Dedifferentiated amniotic fluid mesenchymal stem cell (primary cell): ENCODE data around the gene NPPB.

Experiments
- DNase-seq: peaks from one replicate; pipeline ENCODE4 v3.0.0-alpha.2; 2016; ENCODE audit errors: extremely low spot score

The NPPB gene

DNA sequence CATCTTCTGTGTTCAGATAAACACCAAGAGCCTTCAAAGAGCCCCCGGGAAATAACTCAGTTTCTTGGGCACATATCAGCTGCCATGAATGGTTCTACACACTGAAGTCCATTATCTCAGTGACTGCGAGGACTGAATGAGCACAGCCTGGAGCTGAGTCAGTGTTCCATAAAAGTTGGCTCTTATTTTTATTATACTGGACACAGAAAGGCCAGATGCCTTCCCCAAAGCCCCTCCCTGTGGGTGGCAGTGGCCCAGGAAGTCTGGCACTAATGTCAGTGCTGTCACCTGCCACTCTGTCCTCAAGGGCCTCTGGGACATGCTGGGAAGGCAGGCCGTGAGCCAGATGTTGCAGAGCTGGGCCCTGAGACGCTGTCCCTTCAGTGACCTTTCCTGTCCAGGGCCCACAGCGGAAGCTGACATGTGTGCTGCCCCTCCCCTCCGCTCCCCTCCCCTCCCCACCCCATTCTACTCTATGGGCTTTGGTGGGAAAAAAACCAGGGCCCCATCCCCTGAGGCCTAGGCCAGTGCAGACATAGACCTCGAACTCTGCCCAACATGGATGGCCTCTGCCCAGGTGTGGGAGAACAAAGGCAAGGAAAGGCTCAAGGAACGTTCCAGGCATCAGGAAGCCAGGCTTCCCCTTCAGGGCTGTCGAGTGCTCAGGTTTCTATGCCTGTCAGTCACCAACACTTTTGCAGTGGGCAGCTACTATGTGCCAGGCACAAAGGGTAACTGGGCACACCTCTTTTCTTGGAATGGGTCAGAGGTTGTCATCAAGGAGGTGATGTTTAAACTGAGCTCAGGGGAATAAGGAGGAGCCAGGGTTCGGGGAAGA, 22.4 kb upstream of the NPPB start:
- no peak for DNase-seq

DNA sequence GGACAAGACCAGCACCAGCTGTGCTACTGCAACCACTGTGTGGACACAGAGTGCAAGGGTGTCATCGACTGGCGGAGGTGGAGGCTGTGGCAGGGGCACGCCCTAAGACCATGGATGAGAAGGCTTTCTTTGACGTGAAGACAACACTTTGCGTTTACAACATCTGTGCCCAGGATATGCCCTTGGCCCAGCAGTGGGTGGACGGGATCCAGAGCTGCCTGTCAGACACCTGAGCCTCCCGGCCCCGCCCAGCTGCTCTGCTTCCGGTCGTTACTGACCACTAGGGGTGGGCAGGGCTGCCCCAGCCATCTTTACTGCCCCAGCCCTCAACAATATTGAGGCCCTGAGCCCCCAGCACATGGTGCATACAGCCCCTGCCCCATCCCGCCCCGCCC, 21.4 kb upstream of the NPPB start:
- DNase-seq = no peak

DNA sequence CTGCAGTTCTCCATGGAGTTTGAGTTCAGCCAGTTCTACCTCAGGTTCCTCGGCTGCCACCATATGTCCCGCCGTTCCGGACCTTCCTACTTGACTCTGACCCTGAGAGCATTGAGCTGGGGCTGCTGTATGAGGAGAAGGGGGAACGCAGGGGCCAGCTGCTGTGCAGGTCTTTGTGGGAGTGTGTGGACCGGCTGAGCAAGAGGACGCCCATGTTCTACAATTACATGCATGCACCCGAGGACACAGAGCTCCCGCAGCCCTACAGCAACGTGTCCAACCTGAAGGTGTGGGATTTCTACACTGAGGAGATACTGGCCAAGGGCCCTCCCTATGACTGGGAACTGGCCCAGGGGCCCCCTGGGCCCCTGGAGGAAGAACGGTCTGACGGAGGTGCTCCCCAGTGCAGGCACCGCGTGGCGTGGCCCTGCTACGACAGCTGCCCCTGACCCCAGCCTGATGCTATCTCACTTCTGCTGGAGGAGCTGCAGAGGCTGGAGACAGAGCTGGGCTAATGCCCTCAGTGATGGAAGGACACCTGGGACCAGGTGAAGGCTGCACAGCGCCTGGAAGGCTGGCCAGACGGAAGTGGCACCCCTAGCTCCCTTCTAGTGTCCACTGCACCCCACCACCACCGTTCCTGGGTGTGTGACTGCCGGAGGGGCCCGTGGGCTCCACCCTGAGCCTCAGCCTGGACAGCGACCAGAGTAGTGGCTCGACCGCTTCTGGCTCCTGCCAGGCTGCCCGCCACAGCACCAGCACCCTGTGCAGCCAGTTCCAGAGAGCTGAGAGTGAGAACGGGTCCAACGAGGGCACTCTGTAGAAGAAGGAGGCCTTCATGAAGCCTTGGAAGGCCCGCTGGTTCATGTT, 20.8 kb upstream of the NPPB start:
- no peak for DNase-seq

DNA sequence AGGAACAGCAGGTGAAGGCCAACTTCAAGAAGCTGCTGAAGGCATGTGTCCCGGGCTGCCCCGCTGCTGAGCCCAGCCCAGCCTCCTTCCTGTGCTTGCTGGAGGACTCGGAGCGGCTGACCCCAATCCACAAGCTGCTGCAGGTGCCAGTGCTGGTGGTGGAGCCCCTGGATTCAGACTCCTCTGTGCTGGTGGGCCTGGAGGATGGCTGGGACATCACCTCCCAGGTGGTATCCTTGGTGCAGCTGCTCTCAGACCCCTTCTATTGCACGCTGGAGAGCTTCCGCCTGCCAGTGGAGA, 20.1 kb upstream of the NPPB start:
- no peak for DNase-seq

DNA sequence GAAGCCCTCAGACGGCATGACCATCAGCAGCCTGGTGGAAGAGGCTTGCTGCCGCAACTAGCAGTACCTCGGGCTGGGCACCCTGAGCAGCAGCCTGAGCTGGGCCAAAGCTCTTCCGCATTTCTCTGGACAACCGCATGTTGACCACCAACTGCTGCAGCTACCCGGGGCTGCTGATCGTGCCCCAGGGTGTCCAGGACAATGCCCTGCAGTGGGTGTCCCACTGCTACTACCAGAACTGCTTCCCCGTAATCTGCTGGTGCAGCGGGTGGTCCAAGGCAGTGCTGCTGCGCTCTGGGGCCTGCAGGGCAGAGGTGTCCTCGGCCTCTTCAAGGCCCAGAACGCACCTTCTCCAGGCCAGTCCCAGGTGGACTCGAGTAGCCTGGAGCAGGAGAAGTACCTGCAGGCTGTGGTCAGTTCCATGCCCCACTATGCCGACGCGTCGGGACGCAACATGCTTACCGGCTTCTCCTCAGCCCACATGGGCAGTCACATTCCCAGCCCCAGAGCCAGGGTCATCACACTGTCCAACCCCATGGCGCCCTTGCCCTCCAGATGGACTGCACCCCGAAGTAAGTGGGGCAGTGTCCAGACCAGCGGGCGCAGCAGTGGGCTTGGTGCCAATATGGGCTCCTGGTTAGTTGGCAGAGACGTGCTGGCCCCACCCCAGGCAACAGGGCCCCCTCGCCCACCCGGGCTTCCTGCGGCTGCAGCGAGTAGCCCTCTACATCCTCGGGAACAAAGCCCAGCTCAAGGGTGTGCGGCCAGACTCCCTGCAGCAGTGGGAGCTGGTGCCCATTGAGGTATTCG, 19.5 kb upstream of the NPPB start:
- DNase-seq = no peak

DNA sequence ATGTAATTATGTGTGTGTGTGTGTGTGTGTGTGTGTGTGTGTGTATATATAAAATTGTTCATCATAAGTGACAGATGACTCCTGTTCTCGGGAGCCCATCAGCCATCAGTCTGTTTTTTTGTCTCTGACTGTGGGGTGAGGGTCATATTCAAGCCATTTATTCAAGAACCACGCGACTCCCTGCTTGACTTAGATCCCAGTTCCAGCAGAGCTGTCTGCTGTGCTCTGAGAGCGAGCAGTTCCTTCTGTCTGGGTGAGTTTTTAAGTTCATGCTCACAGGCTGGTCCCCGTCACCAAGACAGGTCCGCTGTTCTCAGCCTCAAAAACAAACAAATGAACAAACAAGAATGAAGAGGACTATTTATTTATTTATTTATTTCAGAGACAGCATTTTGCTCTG, 18.3 kb upstream of the NPPB start:
- DNase-seq = no peak

DNA sequence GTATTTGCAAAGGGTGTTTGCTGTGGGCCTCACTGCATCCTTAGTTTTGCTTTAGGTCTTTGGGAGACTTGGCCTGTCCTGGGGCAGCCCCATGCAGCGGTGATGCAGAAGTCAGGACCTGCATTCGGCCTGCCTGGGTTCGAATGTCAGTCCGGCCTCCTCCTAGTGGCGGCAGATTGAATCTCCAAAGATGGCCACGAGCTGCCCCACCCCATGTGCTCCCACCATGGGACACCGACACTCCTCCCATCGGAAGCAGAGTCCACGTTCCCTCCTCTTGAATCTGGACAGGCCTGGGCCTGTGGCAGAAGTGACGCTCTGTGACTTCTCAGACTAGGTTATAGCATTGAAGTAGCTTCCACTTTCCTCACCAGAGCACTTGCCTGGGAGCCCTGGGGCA, 16.3 kb upstream of the NPPB start:
- no peak for DNase-seq

DNA sequence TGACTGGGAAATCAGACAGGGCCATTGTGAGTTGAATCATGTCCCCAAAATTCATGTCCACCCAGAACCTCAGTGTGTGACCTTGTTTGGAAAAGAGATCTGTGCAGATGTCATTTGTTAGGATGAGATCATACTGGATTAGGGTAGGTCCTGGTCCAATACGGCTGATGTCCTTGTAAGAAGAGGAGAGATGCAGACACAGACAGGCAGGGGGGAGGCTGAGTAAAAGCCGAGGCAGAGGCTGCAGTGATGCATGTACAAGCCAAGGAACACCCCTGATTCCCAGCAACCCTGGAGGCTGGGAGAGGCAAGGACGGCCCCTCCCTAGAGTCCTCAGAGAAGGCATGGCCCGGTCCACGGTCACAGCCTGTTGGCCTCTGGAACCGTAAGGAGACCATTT, 15.9 kb upstream of the NPPB start:
- DNase-seq = no peak

DNA sequence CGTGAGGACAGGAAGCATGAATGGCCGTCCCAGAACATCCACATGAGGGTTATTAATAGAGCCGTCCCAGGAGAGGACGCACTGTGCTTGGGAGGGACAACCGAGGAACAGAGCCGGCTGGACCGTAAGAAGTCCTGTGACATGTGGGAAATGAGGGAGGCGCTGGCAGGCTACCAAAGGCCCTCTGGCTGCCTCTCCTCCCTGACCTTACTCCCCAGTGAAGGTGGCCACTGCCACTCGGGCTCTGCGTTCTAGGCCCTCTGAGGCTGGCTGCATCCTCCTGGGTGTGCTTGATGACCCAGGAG, 15.5 kb upstream of the NPPB start:
- no peak for DNase-seq

DNA sequence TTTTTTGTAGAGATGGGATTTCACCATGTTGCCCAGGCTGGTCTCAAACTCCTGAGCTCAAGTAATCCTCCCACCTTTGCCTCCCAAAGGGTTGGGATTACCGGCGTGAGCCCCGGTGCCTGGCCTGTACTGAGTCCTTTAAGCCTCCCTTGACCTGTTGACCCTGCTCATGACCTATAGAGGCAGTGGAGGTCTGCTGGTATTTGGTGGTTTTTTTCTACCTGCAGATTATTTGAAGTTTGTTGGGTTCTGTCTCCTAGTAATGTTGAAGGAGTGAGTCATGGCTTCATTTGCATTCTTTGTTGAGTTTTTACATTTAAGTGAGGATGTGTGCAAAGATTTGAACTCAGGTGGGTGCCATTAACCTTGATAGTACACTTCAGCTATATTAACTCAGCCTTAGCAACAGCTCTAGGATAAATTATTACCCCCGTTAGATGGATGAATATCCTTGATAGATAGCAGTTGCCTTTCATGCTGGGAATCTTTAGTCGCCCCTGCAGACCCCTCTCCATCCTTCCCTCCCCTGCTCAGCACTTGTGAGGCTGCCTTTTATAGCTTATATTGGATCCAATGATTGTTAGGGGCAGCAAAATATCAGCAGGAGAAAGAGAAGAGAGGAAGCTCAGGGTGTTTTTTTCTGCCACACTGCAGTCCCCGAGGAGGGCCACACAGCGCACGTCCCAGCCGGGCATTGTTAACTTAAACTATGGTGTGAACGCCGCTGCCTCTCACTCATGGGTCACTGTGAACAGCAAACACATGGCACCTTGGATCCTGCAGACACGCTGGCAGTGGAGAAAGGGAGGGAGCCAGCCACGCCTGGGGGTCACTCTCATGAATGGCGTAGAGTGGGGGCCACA, 14.9 kb upstream of the NPPB start:
- DNase-seq = no peak

DNA sequence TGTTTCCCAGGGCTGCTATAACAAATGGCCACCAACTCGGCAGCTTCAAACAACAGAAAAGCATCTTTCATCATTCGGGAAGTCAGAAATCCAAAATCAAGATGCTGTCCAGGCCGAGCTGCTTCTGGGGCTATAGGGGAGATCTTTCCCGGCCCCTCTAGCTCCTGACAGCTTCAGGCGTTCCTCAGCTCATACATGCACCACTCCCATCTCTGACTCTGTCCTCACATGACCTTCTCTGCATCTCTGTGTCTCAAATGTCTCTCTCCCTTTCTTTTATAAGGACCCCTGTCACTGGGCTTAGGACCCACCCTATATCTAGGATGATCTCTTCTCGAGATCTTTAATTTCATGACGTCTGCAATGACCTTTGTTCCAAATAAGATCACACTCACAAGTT, 13.8 kb upstream of the NPPB start:
- DNase-seq = no peak

DNA sequence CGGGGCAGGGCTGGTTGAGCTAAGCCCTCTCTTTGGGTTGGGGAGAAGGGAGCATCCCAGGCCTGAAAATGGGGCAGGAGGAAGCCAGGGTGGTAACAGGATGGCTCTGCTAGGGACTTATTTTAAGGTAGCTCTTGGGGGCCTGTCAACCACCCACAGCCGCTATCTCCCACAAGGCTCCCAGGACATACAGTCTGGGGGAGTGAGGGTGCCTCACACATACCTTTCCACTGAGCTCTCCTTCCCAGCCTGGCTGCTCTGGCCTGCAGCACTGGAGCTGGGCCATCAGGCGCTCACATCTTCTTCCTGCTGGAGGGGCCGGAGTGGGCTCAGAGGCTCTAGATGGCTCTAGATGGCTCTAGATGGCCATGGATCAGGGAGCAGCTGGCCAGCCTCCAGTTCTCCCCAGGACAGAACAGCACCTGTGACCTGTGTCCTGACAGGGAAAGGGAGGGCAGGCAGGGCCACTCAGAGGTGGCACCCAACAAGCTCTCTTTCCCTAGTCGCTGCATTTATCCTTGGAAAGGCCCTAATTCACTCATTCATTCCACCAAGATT, 11.0 kb upstream of the NPPB start:
- no peak for DNase-seq

DNA sequence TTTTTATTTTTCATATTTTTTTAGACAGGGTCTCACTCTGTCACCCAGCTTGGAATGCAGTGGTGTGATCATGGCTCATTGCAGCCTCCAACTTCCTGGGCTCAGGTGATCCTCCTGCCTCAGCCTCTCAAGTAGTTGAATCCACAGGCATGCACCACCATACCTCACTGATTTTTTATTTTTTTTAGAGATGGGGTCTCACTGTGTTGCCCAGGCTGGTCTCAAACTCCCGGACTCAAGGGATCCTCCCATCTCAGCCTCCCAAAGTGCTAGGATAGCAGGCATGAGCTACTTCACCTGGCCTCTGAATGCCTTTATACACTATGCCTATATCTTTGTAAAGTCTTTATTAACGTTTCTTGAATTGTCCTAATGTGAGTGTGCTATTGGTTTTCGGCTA, 10.4 kb upstream of the NPPB start:
- no peak for DNase-seq

DNA sequence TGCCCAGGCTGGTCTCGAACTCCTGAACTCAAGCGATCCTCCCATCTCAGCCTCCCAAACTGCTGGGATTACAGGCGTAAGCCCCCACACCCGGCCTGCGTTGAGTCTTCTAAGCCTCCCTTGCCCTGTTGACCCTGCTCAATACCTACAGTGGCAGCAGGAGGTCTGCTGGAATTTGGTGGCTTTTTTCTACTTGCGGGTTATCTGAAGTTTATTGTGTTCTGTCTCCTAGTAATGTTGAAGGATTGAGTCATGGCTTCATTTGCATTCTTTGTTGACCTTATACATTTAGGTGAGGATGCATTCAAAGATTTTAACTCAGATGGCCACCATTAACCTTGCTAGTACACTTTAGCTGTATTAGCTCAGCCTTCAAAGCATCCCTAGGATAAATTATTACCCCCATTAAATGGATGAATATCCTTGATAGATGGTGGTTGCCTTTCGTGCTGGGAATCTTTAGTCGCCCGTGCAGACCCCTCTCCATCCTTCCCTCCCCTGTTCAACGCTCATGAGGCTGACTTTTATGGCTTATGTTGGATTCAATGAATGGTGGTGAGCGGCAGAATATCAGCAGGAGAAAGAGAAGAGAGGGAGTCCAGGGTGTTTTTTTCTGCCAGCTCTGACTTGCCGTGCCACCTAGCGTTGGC, 9.7 kb upstream of the NPPB start:
- DNase-seq = no peak

DNA sequence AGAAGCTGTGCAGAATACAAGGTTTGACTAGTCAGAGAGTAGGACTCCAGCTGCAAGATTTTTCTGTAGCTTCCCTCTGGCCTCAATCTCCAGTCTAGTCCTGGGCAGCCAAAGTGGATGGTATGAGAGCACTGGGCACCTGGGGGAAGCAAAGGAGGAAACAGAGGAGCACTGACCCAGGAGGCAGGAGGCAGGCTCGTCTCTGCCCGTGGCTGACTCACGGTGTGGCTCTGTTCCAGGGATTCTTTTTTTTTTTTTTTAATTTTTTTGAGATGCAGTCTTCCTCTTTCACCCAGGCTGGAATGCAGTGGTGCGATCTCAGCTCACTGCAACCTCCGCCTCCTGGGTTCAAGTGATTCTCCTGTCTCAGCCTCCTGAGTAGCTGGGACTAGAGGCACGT, 4.1 kb upstream of the NPPB start:
- no peak for DNase-seq

DNA sequence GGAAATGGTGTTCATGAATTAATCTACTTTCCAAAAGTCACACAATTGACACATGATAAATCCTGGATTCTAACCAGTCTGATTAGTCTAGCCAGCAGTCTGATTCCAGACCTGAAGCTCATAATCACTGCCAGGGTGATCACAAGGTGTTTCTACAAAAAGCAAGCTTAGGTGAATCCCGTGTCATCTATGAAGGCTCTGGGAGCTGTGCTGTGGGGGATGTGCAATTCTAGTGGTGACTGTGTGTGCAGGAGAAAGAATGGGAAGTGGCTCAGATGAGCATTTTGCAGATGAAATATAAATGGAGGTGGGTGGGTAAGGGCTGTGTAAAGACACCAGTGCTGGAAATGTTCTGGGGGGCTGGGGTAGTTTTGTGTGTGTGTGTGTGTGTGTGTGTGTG, 1.8 kb upstream of the NPPB start:
- DNase-seq = no peak

DNA sequence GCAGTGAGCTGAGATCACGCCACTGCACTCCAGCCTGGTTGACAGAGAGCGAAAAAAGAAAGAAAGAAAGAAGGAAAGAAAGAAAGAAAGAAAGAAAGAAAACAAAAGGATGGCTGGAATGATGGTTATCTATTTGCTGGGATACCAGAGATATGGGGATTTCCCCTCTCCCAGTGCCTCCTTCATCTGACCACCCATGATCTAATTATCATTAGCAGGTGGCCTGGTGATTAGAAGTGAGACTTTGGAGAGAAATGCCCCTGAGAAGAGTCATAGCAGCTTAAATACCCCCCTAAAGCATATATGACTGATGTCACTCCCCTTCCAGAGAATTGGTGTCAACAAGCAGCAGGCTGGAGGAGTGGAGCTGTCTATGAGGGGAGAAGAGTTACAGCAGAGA, 1.3 kb upstream of the NPPB start:
- DNase-seq = no peak

DNA sequence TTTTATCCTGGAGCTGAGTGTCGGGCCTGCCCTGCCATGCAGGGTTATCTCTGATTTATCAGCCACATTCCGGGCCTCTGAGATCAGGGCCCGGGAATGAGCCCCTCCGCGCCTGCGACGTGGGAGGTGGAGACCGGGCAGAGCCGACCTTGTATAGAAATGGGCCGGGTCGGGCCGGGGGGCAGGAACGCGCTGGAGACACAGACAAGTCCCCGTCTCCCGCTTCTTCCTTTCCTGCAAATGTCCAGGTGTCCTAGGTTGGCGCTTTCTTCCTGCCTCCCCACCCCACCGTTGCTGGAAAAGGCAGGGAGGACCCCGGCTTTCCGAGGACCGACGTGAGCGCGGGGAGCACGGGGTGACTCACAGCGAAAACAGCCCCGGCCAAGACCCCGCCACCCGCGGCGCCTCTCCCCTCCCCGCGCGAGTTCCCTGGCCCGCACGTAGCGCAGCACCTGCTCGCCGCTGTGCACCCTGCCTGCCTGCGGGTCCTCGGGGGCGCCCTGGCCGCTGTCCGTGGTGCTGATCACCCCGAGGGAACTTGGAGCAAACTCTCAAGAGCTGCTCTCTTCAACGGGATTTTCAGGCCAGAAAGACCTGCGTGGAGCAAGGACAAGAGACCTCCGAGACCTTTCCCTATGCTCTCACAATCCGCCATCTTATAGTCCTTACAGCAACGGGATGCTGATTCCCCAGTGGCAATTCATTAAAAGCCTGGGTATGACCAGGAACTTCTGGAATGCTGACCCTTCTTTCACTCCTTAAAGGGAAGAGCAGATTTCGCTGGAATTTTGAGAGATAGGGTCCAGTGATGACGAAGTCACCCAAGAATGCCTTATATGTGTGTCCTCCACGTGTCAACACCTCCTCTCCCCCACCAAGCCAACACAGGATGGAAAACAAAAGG, 475 bp upstream of the NPPB start:
- DNase-seq = no peak

DNA sequence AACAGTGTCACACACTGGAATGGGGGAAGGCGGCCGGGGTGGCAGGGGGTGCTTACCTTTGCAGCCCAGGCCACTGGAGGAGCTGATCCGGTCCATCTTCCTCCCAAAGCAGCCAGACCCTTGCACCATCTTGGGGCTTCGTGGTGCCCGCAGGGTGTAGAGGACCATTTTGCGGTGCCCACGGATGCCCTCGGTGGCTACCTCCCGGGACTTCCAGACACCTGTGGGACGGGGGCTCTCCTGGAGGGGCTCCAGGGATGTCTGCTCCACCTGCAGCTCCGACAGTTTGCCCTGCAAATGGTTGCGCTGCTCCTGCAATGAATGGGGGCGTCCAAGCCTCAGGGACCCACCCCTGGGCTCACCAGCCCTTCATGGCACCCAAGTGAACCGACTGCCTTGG, 587 bp downstream of the NPPB start:
- no peak for DNase-seq
